ENCODE measurements around the gene MTA3.

GRCh38 chr2:42797281-42797680 is 228.8 kb downstream of the MTA3 start:
- TF ChIP-seq POLR2A (IDR thresholded peaks at IDR 0.05; ENCODE audit: low read depth, low read length), result no peak
- no peak for TF ChIP-seq POLR2AphosphoS5 (IDR thresholded peaks at IDR 0.05; ENCODE audit: low read depth, low read length)
- TF ChIP-seq TAF1 (IDR thresholded peaks at IDR 0.05; ENCODE audit: borderline replicate concordance, low read depth, low read length), result no peak
